MM.1S (cell line): ENCODE data around the gene ITGA11.

Experiments used
- DNase-seq: peaks from one replicate; pipeline ENCODE4 v3.0.0-alpha.2; 2015
- H2AFZ ChIP-seq: fragments of 300-600 bp; sonication (generic); 2 replicates; pipeline ENCODE4 v1.6.0; 2016; ENCODE audit warnings: antibody characterized with exemption, low read length
- H3F3A ChIP-seq: fragments of 300-600 bp; sonication (generic); 2 replicates; pipeline ENCODE4 v1.6.1; 2016; ENCODE audit warnings: mild to moderate bottlenecking, antibody characterized with exemption, low read length, moderate library complexity, mixed read lengths; ENCODE audit not compliant: insufficient read depth
- H3K27ac ChIP-seq: fragments of 300-600 bp; sonication (generic); 2 replicates; pipeline ENCODE4 v1.5.1; 2016; ENCODE audit warnings: mild to moderate bottlenecking, low read length
- H3K27me3 ChIP-seq: fragments of 300-600 bp; sonication (generic); replicated peaks from 2 replicates; pipeline ENCODE4 v1.6.0; 2016; ENCODE audit warnings: low read length; ENCODE audit not compliant: insufficient read depth
- H3K36me3 ChIP-seq: fragments of 300-600 bp; sonication (generic); replicated peaks from 2 replicates; pipeline ENCODE4 v1.6.1; 2016; ENCODE audit warnings: mild to moderate bottlenecking, low read length, mixed read lengths; ENCODE audit not compliant: insufficient read depth
- H3K4me1 ChIP-seq: fragments of 300-600 bp; sonication (generic); 2 replicates; pipeline ENCODE4 v1.6.1; 2016; ENCODE audit warnings: low read length, mixed read lengths
- H3K4me2 ChIP-seq: fragments of 300-600 bp; sonication (generic); 2 replicates; pipeline ENCODE4 v1.6.0; 2016; ENCODE audit warnings: low read depth, low read length
- H3K4me3 ChIP-seq: fragments of 300-600 bp; sonication (generic); 2 replicates; pipeline ENCODE4 v1.5.1; 2016; ENCODE audit warnings: low read length, mixed read lengths
- H3K79me2 ChIP-seq: fragments of 300-600 bp; sonication (generic); 2 replicates; pipeline ENCODE4 v1.6.1; 2016; ENCODE audit warnings: mixed run types, low read length, mixed read lengths
- H3K9ac ChIP-seq: fragments of 300-600 bp; sonication (generic); 2 replicates; pipeline ENCODE4 v1.6.1; 2016; ENCODE audit warnings: low read length, mixed read lengths
- H3K9me2 ChIP-seq: fragments of 300-600 bp; sonication (generic); replicated peaks from 2 replicates; pipeline ENCODE4 v1.6.1; 2016; ENCODE audit warnings: mild to moderate bottlenecking, low read length, mixed read lengths; ENCODE audit not compliant: insufficient read depth
- H3K9me3 ChIP-seq: fragments of 300-600 bp; sonication (generic); replicated peaks from 2 replicates; pipeline ENCODE4 v1.6.1; 2016; ENCODE audit warnings: mild to moderate bottlenecking, low read length, mixed read lengths; ENCODE audit not compliant: insufficient read depth
- H4K20me1 ChIP-seq: fragments of 300-600 bp; sonication (generic); 2 replicates; pipeline ENCODE4 v1.6.1; 2016; ENCODE audit warnings: mild to moderate bottlenecking, low read length, moderate library complexity, mixed read lengths; ENCODE audit not compliant: insufficient read depth
- CTCF ChIP-seq: fragments of 300-600 bp; sonication (generic); IDR thresholded peaks from 2 replicates; pipeline ENCODE4 v1.5.1; 2016; ENCODE audit warnings: antibody characterized with exemption, low read length, mixed read lengths
- EZH2 ChIP-seq: fragments of 300-600 bp; sonication (generic); optimal IDR thresholded peaks from 2 replicates; pipeline ENCODE3; 2017; ENCODE audit warnings: low read depth, mild to moderate bottlenecking, antibody characterized with exemption, low read length, mixed read lengths
- EZH2phosphoT487 ChIP-seq: fragments of 300-600 bp; sonication (generic); IDR thresholded peaks from 2 replicates; pipeline ENCODE4 v1.6.1; 2018; ENCODE audit warnings: antibody characterized with exemption, low read length

Gene ITGA11

DNA sequence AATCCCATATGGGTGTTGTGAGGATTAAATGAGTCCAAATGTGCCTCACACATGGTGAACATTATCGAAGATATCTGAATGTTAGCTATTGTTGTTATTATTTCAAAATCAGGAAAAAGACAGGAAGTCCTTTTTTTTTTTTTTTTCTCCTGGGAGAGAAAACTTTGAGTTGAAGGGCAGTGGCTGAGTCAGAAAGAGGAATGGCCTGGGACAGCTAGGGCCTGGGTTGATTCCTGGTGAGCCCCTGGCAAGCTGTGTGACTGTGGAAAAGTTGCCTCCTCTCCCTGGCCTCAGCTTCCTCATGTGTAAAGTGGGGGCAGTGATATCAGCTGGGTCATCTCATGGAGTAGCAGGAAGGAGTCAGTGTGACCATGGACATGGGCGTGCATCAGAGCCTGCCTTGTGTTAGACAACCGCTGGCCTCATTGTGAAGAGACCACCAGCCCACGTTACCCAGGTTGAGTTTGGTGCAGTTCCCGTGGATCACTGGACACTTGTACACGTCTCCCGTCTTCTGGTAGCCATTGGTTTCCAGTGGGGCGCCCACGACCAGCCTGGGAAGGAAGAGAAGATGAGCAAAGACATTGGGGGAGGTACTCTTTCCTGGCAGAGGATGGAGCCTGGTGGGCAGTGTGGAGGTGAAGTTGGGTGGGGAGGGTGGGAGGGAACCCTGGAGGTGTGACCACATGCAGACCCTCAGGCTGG lies 63.1 kb downstream of the ITGA11 start:
- no peak overlapping the region for H2AFZ ChIP-seq
- H3K4me2 ChIP-seq = no peak overlapping the region

GRCh38 chr15:68367992-68368391 lies 64.0 kb downstream of the ITGA11 start:
- TF ChIP-seq CTCF (no peak), EZH2phosphoT487 (no peak), EZH2 (no peak)
- H3K4me1 ChIP-seq = no peaks in the 10 kb centered on the region
- no peaks in the 10 kb centered on the region for H3K9me3 ChIP-seq
- H3K36me3 ChIP-seq = no peaks in the 10 kb centered on the region
- DNase-seq = no peak
- H3K9me2 ChIP-seq = no peaks in the 10 kb centered on the region
- no peaks in the 10 kb centered on the region for H3F3A ChIP-seq
- H3K4me3 ChIP-seq = no peak overlapping the region
- H3K27ac ChIP-seq = no peak overlapping the region
- H3K9ac ChIP-seq = no peak overlapping the region
- no peaks in the 10 kb centered on the region for H4K20me1 ChIP-seq
- no peak overlapping the region for H3K4me2 ChIP-seq
- no peaks in the 10 kb centered on the region for H3K27me3 ChIP-seq
- H3K79me2 ChIP-seq = no peaks in the 10 kb centered on the region
- no peak overlapping the region for H2AFZ ChIP-seq

More for the DNA sequence above, 63.1 kb downstream of the ITGA11 start:
- Histone ChIP-seq H3K36me3 (no peaks in the 10 kb centered on the region), H3K27ac (no peak overlapping the region), H3K4me3 (no peak overlapping the region), H3K9ac (no peak overlapping the region), H4K20me1 (no peaks in the 10 kb centered on the region), H3K79me2 (no peaks in the 10 kb centered on the region), H3K27me3 (no peaks in the 10 kb centered on the region), H3F3A (no peaks in the 10 kb centered on the region), H3K9me2 (no peaks in the 10 kb centered on the region), H3K9me3 (no peaks in the 10 kb centered on the region), H3K4me1 (no peaks in the 10 kb centered on the region)
- no peak for DNase-seq
- TF ChIP-seq CTCF = no peak
- no peak for TF ChIP-seq EZH2phosphoT487
- no peak for TF ChIP-seq EZH2

DNA sequence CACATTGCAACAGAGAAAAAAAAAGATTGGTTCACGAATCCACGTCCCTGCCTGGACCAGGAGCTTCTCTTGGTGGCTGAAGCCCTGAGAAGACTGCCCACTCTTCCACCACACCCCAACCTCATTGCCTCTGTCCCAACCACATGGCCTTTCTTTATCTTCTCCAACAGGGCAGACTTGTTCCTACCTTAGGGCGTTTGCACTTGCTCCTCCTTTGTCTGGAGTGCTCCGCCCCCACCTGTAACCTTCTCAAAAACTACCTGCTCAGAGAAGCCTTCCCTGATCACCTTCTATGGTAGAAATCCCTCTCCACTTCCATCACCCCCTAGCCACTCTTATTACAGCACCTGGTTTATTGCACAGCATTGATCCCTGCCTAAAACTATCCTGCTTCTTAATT lies 64.7 kb downstream of the ITGA11 start:
- H3K79me2 ChIP-seq = no peaks in the 10 kb centered on the region
- DNase-seq = no peak
- no peak overlapping the region for H3K4me2 ChIP-seq
- H3F3A ChIP-seq = no peaks in the 10 kb centered on the region
- H3K4me3 ChIP-seq = no peak overlapping the region
- no peaks in the 10 kb centered on the region for H3K27me3 ChIP-seq
- no peak overlapping the region for H3K9ac ChIP-seq
- H4K20me1 ChIP-seq = no peaks in the 10 kb centered on the region
- H3K36me3 ChIP-seq = no peaks in the 10 kb centered on the region
- no peaks in the 10 kb centered on the region for H3K4me1 ChIP-seq
- TF ChIP-seq EZH2 (no peak), EZH2phosphoT487 (no peak), CTCF (no peak)
- H3K9me3 ChIP-seq = no peaks in the 10 kb centered on the region
- H2AFZ ChIP-seq = no peak overlapping the region
- no peaks in the 10 kb centered on the region for H3K9me2 ChIP-seq
- no peak overlapping the region for H3K27ac ChIP-seq
